ENCODE measurements around the gene USE1. TPM values are rescaled to one million over a fixed set of nuclear protein-coding genes. Genes with fewer than 3 reads are reported as not detected.

Gene USE1
- total RNA-seq, 1 experiment from 2014 or later, result 27.5 TPM

- ATAC-seq (no peak), DNase-seq (ENCODE audit: low read depth, low spot score) (no peak)
- Histone ChIP-seq H3K27ac (ENCODE audit: low read depth, low read length) (no peak overlapping the region), H3K9me2 (ENCODE audit: insufficient read depth) (no peaks in the 10 kb centered on the region), H3K9ac (ENCODE audit: low read length) (no peak overlapping the region), H3K79me2 (ENCODE audit: insufficient read depth, low read length) (no peaks in the 10 kb centered on the region), H3K4me2 (ENCODE audit: low read length) (no peak overlapping the region), H3K4me1 (ENCODE audit: control insufficient read depth in 1 of 2, insufficient read depth in 2 of 2, low read length in 2 of 2) (peaks cover 0 to 9% of the 10 kb centered on the region in 2 experiments; a peak in 3 of 4 replicates), H2AFZ (ENCODE audit: low read depth, low read length, poor library complexity, severe bottlenecking) (no peak overlapping the region), H3K9me3 (ENCODE audit: control insufficient read depth in 1 of 2, insufficient read depth in 1 of 2, low read depth in 1 of 2, low read length in 2 of 2) (no peaks in the 10 kb centered on the region), H3K4me3 (replicated peaks in 1 of 2; ENCODE audit: low read depth in 1 of 2, low read length in 2 of 2) (no peak overlapping the region), H4K20me1 (ENCODE audit: insufficient read depth) (no peaks in the 10 kb centered on the region), H3K36me3 (ENCODE audit: control insufficient read depth in 1 of 2, insufficient read depth in 2 of 2, low read length in 2 of 2) (no peaks in the 10 kb centered on the region), H3K27me3 (ENCODE audit: insufficient read depth, low read length) (no peaks in the 10 kb centered on the region)
- ChIA-PET CTCF (interaction anchor here (0.8 to 1.9 kb wide), 4 partner anchors 10 to 49 kb away, joined by 3 to 8 read pairs (median 6); partner anchors contain the start of genes DDA1 and MRPL34), POLR2A (interaction anchor here (1.1 to 1.3 kb wide), 2 partner anchors 24 to 49 kb away, joined by 3 to 4 read pairs; partner anchors contain the start of gene DDA1), RAD21 (ENCODE audit: low non-redundant PET in 1 of 2, low total read pairs in 2 of 2, uncharacterized antibody in 2 of 2, unreplicated experiment in 2 of 2) (no interaction called here)
- intact Hi-C loops (cut with micrococcal nuclease), result no loop called here
- TF ChIP-seq RAD21 (IDR thresholded peaks at IDR 0.05; ENCODE audit: low read depth) (no peak), EGR1 (IDR thresholded peaks at IDR 0.05; ENCODE audit: low read depth) (no peak), REST (IDR thresholded peaks at IDR 0.05; ENCODE audit: low read depth) (no peak), SRF (IDR thresholded peaks at IDR 0.05; ENCODE audit: low read depth) (no peak), SIN3A (IDR thresholded peaks at IDR 0.05; ENCODE audit: low read depth) (no peak), POLR2A (IDR thresholded peaks at IDR 0.05; ENCODE audit: borderline replicate concordance, extremely low read depth, insufficient read depth, insufficient read length) (no peak), CEBPB (IDR thresholded peaks at IDR 0.05; ENCODE audit: low read depth) (no peak), ATF3 (IDR thresholded peaks at IDR 0.05) (no peak), POLR2AphosphoS5 (IDR thresholded peaks at IDR 0.05; ENCODE audit: low read depth, low read length) (no peak), TCF7L2 (IDR thresholded peaks at IDR 0.05; ENCODE audit: borderline replicate concordance, extremely low read depth, insufficient read depth, insufficient read length) (no peak), SP1 (IDR thresholded peaks at IDR 0.05; ENCODE audit: low read depth) (no peak), JUND (IDR thresholded peaks at IDR 0.05) (no peak), EZH2phosphoT487 (IDR thresholded peaks at IDR 0.05; ENCODE audit: borderline replicate concordance) (no peak), ELF1 (IDR thresholded peaks at IDR 0.05; ENCODE audit: borderline replicate concordance, low read depth) (no peak), ZNF274 (IDR thresholded peaks at IDR 0.05; ENCODE audit: low read depth, low read length) (no peak)
- TF ChIP-seq, protein P1, sequence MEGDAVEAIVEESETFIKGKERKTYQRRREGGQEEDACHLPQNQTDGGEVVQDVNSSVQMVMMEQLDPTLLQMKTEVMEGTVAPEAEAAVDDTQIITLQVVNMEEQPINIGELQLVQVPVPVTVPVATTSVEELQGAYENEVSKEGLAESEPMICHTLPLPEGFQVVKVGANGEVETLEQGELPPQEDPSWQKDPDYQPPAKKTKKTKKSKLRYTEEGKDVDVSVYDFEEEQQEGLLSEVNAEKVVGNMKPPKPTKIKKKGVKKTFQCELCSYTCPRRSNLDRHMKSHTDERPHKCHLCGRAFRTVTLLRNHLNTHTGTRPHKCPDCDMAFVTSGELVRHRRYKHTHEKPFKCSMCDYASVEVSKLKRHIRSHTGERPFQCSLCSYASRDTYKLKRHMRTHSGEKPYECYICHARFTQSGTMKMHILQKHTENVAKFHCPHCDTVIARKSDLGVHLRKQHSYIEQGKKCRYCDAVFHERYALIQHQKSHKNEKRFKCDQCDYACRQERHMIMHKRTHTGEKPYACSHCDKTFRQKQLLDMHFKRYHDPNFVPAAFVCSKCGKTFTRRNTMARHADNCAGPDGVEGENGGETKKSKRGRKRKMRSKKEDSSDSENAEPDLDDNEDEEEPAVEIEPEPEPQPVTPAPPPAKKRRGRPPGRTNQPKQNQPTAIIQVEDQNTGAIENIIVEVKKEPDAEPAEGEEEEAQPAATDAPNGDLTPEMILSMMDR (IDR thresholded peaks at IDR 0.05 in 2 of 3, conservative IDR thresholded peaks at IDR 0.05 in 1 of 3; ENCODE audit: borderline replicate concordance in 1 of 3, insufficient read depth in 1 of 3, low read depth in 2 of 3, low read length in 2 of 3), result no peak
- TF ChIP-seq, protein P2, sequence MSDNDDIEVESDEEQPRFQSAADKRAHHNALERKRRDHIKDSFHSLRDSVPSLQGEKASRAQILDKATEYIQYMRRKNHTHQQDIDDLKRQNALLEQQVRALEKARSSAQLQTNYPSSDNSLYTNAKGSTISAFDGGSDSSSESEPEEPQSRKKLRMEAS (IDR thresholded peaks at IDR 0.05), result no peak
- TF ChIP-seq, protein P3, sequence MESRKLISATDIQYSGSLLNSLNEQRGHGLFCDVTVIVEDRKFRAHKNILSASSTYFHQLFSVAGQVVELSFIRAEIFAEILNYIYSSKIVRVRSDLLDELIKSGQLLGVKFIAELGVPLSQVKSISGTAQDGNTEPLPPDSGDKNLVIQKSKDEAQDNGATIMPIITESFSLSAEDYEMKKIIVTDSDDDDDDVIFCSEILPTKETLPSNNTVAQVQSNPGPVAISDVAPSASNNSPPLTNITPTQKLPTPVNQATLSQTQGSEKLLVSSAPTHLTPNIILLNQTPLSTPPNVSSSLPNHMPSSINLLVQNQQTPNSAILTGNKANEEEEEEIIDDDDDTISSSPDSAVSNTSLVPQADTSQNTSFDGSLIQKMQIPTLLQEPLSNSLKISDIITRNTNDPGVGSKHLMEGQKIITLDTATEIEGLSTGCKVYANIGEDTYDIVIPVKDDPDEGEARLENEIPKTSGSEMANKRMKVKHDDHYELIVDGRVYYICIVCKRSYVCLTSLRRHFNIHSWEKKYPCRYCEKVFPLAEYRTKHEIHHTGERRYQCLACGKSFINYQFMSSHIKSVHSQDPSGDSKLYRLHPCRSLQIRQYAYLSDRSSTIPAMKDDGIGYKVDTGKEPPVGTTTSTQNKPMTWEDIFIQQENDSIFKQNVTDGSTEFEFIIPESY (IDR thresholded peaks at IDR 0.05; ENCODE audit: extremely low read depth, insufficient replicate concordance, low read length), result no peak
- no TSS peak for BruUV-seq (replicated peaks)
Measured at GRCh38 chr19:17259934-17260333, 44.8 kb downstream of the USE1 start.

Measured in HCT116 (cell line).